OCI-M1 (cell line): ENCODE data around the gene KMT2E.

Source experiments
- DNase-seq: peaks from one replicate; lab custom pipeline; 2025; lab: John Stamatoyannopoulos, UW

Gene KMT2E

DNA sequence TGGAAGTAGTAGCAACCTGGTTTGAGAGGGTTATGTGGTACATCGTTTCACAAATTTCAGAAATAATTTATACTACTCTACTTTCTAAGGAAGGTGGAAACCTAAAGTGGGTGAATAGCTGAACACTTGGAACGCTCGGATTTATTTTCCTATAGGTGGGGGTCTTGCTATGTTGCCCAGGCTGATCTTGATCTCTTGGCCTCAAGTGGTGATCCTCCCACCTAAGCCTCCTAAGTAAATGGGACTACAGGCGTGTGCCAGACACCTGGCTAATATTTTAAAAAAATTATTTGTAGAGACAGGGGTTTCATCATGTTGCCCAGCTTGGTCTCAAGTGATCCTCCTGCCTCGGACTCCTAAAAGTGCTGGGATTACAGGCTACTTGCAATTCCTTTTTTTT is 6.7 kb upstream of the KMT2E start:
- DNase-seq: no peak

DNA sequence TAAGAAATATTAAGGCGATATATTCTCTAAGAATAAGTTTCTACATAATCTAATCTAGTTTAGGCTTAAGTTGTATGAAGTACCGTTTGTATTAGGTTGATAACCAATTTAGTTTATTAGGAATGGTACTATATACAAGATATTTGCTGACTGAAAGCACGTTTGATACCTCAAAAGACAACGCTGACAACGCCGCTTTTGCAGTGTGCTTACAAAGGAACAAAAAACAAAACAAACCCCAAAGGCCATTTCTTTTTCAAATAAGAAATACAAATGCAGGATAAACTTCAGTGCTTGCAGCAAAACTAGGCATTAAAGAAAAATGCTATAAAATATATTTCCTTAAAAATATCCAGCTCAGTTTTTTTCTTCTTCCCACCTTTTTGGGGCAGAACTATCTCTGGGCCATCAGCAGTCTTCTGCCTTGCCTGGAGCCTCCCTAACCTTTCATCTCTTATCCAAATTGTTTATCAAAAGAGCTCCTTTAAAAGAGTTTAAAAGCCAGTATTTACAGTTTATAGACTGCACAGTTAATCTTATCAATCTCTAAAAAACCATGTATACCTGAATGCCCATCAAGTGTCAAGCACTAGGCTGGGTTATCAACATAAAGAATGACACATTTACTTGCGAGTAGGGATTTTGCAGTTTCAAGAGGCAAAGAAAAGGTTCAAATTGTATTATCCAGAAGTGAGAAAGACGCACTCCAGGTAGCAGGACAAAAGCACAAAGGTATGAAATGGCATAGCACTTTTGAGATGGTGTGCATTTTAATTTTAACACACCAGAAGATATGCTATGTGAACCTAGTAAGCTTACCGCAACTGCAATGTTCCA is 4.1 kb upstream of the KMT2E start:
- DNase-seq: no peak

DNA sequence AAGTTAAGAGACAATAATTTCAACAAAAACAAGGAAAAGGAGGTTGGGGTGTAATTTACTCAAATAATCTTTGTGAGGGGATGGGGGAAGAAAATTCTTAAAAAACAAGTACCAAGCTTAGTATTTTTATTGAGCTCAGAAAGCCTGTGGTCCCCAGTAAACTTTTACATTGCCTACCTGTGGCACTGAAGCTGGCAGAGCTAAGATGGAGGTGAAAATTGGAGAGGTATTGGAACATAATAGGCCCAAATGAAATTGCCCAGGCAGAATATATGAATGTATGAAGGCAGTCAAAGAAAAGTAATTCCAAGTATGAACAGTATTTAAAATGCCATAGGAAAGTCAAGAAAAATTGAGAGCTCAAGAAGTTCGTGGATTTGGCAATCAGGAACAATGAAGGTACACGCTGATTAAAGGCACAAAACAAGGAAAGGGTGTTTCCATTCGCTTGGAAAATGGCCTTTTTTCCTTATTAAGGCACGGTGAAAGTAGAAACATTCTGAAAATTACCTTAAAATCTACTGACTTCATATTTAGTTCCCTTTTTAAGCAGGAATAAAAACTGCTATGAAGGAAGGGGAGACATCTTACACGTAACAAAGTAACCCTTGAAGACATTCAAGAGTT is 3.4 kb upstream of the KMT2E start:
- DNase-seq: peak; percentile 30

DNA sequence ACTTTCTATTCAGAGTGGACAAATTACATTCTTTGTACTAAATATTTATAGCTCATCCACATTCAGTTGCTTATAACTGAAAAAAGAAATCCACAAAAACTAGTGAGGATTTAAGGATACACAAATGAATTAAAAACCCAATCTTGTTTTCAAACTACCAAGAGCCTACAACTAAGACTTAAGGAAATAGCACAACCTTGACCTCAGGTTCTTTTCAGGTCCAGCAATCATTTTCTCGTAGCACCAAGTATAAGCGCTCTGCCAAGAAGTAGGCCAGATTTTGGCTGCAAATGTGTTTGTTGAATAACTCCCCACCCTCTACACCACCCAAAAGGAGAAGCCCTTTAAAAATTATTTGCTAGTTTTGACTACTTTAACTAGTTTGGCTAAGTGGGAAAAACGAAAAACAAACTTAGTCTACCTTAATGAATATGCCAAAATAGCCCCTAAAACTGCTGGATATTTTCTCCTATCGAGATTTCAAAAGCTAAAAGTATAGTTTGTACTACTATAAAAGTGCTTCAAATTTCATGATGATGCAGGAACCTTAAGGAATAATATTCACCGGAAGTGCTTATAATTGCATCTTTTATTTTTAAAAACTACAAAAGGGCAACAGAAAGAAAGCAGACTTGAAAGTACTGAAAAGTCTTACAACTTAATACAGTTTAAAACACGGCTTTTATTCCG is 2.7 kb upstream of the KMT2E start:
- DNase-seq: peak; percentile 30

DNA sequence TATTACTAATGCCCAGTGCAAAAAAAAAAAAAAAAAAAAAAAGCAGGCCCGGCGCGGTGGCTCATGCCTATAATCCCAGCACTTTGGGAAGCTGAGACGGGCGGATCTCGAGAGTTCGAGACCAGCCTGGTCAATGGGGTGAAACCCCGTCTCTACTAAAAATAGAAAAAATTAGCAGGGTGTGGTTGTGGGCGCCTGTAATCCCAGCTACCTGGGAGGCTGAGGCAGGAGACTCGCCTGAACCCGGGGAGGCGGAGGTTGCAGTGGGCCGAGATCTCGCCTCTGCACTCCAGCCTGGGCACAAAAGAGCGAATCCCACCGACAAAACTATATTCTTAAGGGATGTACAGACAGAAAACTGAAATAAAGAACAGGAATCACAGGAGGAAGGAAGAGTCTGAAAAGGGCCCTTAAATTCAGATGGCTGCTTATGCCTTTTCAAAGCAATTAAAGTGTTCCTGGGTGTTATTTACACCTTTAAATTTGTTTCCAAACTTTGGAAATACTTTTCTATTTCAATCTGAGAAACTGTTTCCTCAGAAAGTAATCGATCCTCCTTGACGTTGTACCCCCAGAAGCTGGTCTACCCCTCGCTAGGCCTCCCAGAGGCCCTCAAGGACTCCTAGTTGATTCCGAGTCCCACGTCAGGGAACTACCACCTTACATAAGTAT is 2.0 kb upstream of the KMT2E start:
- DNase-seq: peak; percentile 36

DNA sequence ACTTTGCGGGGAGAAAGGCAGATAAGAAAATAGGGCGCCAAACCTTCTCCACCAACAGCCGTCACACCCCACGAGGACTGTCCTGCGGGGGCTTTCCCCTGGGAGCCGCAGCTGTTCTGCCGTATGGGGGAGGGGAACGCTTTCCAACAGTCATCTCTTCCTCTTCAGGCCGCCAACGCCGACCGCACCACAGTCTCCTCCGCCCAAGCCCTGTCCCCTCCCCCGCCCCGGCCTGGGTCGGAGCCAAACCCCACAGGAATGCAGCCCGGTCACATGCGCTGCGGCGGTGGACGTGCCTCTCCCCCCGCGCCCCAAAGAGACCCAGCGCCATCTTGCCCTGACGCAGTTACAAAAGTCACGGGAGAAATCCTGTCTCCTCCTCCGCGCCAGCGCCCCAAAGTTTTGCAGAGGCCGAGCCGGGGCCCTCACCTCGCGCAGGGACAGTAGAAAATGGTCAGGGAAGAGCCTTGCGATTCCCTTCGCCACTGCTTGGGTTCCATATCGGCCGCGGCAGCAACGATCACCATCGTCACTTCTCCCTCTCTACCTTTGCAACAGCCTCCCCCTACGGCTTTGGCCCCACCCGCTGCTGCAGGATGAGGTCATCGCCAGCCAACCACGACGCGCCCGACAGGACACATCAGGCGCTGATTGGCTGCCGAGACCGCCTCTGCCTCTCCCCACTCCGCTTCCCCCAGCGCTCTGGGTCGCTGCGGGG is 1.3 kb upstream of the KMT2E start:
- peak; percentile 97 for DNase-seq

DNA sequence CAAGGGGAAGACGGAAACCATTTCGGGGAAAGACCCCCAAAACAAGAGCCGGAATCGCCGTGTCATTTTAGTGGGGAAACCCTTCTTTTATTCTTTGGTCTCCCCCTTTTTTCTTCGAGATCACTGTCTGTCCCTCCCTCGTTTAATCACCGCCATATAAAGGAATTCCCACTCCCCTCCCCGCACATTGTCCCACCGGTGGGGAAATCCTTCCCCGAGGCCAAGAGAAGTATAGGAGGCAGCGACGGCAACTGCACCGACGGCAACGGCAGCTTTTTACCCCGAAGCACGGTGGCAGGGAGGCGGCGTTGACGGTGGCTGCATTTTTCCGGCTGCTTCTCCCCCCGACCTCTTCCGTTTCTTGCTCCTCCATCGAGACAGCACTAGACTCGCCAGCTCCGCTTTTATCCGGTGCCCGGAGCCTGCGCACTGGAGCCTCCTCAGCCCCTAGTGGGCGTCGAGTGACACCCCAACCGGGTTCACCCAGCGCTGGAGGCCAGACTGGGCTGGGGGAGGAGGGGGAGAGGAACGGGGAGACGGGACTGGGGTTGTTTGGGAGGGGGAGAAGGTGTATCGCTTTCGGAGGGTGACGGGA is 687 bp upstream of the KMT2E start:
- DNase-seq: peak; percentile 88

DNA sequence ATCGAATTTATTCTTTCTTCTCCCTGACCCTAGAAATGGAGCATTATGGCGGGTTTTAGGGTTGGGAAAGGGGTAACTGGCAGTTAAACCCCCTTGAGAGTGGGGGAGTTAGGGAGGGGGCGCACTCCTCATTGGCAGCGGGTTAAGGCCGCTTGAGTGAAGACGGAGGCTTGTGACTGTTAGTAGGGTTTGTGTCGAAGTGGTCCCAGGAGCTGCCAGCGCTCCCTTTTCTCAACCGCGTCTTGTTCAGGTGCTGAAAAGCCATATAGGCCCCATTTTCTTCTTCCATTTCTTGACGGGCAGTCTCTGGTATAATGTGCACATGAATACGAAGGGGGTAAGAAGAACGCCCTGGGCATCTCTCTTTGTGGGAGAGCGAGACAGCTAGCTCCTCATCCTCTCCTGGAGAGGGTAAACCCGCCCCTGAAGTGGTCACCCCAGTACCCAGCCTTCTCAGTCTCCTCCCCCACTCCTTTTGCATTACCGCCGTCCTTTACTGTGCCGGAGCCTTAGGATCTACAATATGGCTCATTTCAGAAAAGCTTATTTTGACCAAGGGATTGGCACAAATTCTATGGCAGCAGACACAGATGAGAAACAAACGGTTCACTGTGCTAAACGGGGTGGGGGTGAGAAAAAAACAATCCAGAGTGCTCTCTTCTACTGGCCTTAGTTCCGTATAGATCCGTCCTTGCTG is 836 bp downstream of the KMT2E start:
- DNase-seq: peak; percentile 75

DNA sequence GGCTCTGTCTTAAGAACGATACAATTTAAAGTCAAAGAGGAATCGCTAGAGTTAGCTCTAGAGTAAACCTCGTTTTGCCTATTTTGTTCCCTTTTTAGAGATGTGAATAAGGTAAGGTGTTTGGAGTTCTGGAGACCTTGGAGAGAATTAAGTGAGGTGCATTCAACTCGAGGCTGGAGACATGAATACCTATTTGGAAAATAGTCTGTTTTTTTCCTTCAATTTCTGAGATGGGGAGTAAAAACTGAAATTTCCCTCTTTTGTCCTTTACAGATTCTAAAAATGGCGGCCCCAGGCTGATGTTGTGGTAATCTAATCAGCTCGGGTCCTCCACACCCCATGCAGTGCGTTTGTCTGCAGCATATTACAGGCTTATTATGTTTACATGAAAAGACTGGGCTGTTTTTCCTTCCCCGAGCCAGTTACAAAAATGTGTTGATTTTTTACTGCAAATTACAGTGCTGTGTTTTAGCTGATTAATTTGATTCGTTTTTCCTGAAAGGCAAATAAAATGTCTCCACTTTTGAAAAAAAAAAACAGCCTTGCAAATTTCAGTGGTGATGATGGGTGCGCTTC is 1.5 kb downstream of the KMT2E start:
- DNase-seq: peak; percentile 52

DNA sequence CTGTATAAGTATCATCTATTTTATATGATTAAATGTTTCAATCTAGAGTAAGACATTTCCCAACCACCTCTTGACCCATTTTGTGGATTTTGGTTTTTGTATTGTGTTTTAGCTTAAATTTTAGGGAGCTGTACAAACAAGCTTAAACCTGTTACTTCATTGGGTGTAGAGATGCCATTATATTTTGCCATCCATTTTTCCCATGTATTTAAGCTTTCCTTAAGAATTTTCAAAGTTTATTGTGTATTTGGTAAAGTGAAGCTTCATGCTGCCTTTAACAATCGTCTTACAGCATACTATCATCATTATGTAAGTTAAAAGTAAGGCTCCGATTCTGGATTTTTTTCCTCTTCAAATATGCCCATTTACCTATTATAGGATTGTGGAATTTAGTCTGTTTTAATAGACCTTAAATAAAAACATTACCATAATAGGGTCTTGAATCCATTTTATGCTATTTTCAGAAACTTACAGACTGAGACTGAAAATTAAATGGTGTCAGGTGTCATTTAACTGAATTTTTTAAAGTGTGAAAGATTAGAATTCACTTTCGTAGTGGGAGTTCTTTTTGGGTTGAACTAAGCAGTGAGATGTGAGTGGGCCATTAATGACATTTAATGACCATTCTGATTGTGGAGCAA is 2.2 kb downstream of the KMT2E start:
- DNase-seq: peak; percentile 25

DNA sequence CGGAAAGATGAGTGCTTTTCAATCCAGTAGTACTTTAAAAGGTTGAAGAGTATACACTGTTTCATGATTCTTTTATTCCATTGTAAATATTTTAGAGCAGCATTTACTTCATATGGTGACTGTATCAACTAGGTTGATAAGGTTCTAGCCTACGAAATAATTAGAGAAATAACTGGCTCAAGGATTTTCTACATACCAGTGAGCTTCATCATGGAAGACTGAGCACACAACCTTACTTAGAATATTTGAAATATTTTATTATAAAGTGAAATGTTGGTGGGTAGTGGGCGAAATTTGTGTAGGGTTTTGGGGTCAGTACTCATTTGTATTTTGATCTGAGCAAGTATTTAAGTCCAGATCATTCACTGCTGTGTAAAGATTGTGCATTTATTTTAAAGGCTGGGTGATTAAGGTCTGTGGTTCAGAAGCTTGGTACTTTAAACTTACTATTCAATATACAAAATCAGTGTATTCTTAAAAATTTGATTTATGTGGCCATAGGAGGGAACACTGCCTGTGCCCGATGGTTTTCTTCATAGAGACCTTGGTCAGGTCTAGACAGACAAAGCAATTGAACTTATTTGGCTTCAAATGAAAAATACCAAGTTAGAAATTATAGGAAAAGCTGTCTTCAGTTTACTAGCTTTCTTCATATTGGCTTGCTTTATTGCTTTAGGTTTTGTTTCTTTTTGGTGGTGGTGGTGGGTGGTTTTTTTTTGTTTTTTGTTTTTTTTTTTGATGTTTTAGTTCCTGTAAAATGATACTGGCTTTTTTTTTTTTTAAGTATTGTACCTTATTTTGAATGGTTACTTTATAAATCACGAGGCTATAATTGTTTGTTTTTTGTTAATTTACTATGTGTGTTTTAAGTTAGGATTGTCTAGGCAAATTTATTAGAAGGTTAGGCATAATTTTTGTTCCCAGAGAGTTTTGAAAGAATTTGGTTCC is 3.0 kb downstream of the KMT2E start:
- no peak for DNase-seq

DNA sequence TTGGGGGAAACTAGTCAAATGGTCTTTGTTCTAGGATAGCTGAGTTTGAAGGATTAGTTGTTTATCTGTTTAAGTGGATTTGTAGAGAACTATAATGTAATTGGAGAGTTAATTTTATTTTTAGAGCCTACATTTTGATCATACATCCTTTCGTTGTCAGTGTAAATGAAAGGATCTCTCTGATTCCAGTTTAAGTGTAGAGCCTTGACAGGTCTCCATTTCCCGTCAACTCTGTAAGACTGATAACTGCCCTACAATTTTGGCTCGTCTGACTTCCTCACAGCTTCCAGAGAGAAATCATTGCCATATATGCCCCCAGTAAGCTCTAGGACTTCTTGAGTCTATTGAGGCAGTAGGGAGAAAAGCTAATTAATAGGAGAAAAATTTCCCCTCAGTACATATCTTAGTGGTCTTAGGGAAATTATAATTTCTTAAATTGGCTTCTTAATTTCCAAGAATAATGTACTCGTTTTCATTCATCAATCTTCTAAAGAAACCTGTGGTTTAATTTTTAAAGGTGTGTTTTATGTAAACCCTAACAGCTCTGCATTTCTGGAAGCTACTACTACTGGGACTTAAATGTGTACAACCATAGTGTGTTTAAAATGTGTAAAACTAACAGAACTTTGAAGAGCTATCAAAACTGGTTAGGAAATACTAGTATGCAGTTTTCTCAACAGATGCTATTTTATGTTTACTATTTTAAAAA is 3.8 kb downstream of the KMT2E start:
- peak; percentile 17 for DNase-seq

DNA sequence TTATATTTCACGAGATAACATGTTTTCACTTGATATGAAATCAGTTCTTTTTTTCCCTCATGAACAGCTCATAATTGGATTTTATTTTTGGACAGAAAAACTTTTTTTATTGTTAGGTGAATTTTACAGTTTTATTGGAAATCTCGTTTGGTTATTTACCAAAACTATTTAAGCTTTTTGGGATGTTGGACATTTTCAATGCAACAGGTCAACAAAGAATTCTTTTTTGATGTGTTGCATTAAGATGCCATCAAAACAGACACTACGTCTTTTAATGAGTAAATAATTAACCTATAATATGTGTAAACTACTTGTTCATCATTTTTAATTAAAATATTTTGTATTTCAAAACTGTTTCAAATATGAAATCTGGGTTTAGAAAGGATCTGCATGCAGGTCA is 5.3 kb downstream of the KMT2E start:
- no peak for DNase-seq

DNA sequence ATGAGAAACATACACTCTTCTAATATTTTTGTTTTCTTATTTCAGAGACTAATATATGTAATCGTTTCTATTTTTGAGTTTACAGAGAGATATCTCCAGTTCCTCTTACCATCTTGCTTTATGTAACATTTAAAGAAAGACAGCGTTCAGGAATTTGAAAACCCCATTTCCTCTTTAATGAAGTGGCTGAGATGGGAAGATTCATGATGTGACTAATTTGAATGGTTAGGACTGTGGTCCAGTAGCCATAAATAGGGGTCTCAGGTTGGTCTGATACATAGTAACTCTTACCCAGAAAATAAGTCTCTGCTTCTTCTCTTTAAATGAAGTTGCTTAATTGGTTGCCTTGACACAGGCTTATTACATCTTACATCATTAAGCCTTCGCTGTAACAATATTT is 6.9 kb downstream of the KMT2E start:
- DNase-seq: peak; percentile 8

DNA sequence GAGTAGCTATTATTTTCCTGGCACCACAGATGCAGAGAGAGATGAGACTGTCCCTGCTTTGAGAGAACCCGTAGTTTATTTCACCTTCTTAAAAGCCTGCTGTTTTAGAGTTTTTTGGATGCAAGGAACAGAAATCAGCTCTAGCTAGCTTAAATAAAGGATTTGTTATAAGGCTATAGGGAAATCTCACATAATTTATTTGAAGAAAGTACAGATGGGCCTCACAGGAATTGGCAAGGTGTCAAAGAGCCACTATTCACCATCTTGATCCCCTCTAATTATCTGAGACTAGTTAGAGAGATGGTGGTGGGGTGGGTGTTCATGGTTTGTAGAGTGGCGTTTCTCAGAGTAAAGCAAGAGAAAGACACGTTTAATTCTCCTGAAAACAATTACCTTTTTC is 7.3 kb downstream of the KMT2E start:
- DNase-seq: no peak

DNA sequence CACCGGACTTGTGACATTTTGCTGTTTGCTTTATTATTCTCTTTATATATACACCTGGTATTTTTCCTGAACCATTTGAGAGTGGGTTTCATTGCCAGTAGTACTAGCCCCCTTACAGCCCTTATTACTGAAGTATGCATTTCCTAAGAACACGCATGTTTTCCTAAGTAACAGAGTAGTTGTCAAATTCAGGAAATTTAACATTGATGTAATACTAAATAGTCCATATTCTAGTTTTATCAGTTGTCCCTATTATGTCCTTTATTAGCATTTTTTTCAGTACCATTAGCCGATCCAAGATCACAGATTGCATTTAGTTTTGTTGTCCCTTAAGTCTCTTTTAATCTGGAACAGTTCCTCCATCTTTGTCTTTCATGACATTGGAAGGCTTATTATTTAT is 8.0 kb downstream of the KMT2E start:
- DNase-seq: no peak

DNA sequence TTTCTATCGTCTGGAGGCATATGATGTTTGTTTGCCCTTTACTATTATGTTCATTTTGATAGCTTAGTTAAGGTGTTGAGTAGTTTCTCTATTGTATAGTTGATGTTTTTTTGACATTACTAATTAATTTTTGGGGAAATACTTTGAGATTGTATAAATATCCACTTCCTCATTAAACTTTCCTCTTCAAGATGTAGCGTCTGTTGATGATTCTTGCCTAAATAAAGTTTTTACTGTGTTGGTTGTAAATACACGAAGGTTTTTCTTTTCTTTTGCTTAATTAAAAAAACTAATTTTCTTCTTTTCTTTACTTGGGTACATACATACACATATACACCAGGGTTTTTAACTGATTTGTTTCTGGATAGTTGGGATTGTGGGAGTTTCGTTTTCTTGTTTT is 8.5 kb downstream of the KMT2E start:
- no peak for DNase-seq

DNA sequence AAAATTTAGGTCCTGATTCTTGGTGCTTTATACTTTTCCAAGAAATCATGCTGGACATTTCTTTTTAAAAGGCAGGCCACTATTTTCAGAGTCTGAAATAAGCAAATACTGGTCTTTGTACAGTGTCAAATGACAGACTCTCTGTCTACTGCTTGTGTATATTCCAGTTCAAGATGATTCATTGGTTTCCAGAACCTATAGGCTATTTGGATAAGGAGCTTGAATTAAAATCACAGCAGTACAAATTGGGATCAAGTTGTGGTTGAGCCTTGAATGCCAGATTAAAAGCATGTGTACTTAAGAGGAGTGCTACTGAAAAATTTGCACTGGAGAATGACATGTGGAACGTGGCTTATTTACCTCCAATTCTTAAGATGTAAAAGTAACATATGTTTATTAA is 10.7 kb downstream of the KMT2E start:
- no peak for DNase-seq
